BE2C (cell line): ENCODE data around the gene CAMTA1.

ENCODE experiments used
- DNase-seq: peaks from one replicate; pipeline ENCODE4 v3.0.0-alpha.2; 2020
- H3K27me3 ChIP-seq: fragments of 250-450 bp; sonication (Bioruptor Pico); 2 replicates; pipeline ENCODE4 v1.5.1; 2020; ENCODE audit warnings: mild to moderate bottlenecking
- H3K36me3 ChIP-seq: fragments of 250-450 bp; sonication (Bioruptor Pico); 2 replicates; pipeline ENCODE4 v1.5.1; 2020; ENCODE audit warnings: mild to moderate bottlenecking
- H3K4me1 ChIP-seq: fragments of 250-450 bp; sonication (Bioruptor Pico); 2 replicates; pipeline ENCODE4 v1.5.1; 2020
- H3K4me3 ChIP-seq: 2 replicates; pipeline ENCODE4 v1.5.1; 2011; ENCODE audit warnings: low read depth, low read length
- H3K9me3 ChIP-seq: fragments of 250-450 bp; sonication (Bioruptor Pico); 2 replicates; pipeline ENCODE4 v1.5.1; 2020
- TF ChIP-seq, protein P1 (sequence below): IDR thresholded peaks from 2 replicates; pipeline ENCODE4 v1.5.1; 2012; ENCODE audit warnings: mild to moderate bottlenecking, low read depth, low read length

CAMTA1 gene

GRCh38 chr1:6958407-6959030, 173.3 kb downstream of the CAMTA1 start:
- peak; percentile 24 for DNase-seq
- Histone ChIP-seq H3K36me3 (no peaks in the 10 kb centered on the region), H3K27me3 (no peaks in the 10 kb centered on the region), H3K9me3 (no peaks in the 10 kb centered on the region), H3K4me3 (no peak overlapping the region), H3K4me1 (peaks cover 14% of the 10 kb centered on the region)
- TF ChIP-seq, protein P1, sequence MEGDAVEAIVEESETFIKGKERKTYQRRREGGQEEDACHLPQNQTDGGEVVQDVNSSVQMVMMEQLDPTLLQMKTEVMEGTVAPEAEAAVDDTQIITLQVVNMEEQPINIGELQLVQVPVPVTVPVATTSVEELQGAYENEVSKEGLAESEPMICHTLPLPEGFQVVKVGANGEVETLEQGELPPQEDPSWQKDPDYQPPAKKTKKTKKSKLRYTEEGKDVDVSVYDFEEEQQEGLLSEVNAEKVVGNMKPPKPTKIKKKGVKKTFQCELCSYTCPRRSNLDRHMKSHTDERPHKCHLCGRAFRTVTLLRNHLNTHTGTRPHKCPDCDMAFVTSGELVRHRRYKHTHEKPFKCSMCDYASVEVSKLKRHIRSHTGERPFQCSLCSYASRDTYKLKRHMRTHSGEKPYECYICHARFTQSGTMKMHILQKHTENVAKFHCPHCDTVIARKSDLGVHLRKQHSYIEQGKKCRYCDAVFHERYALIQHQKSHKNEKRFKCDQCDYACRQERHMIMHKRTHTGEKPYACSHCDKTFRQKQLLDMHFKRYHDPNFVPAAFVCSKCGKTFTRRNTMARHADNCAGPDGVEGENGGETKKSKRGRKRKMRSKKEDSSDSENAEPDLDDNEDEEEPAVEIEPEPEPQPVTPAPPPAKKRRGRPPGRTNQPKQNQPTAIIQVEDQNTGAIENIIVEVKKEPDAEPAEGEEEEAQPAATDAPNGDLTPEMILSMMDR, result no peak

- H3K4me3 ChIP-seq, result no peak overlapping the region
- no peaks in the 10 kb centered on the region for H3K27me3 ChIP-seq
- no peaks in the 10 kb centered on the region for H3K36me3 ChIP-seq
- DNase-seq, result no peak
- TF ChIP-seq, protein P1, result no peak
- peaks cover 14% of the 10 kb centered on the region for H3K4me1 ChIP-seq
- H3K9me3 ChIP-seq, result no peaks in the 10 kb centered on the region
Measured at GRCh38 chr1:6959491-6959890, 174.2 kb downstream of the CAMTA1 start.

GRCh38 chr1:6960291-6960811, 175.1 kb downstream of the CAMTA1 start:
- Histone ChIP-seq H3K9me3 (no peaks in the 10 kb centered on the region), H3K4me3 (no peak overlapping the region), H3K4me1 (peaks cover 14% of the 10 kb centered on the region), H3K36me3 (no peaks in the 10 kb centered on the region), H3K27me3 (no peaks in the 10 kb centered on the region)
- peak; percentile 59 for DNase-seq
- TF ChIP-seq, protein P1, result no peak

DNA sequence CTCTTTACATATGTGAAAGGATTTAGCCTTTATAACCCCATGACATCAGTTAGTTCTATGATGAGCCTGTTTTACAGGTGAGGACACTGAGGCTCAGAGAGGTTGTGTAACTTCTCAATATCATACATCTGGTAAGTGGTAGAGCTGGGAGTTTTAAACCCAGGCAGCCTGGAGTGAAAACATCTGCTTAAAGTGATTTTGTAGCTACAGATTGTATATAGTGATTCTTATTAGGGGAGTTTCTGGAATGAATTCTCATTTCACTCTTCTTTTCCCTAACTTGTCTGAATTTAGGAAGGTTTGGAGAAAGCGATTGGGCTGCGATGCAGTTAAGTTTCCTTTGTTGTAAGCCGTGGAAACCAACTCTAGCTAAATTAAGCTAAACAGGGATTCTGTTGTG, 175.6 kb downstream of the CAMTA1 start:
- no peak for DNase-seq

GRCh38 chr1:6961289-6961688, 176.0 kb downstream of the CAMTA1 start:
- DNase-seq, result no peak
- Histone ChIP-seq H3K36me3 (no peaks in the 10 kb centered on the region), H3K4me3 (no peak overlapping the region), H3K27me3 (no peaks in the 10 kb centered on the region), H3K4me1 (peaks cover 14% of the 10 kb centered on the region), H3K9me3 (no peaks in the 10 kb centered on the region)
- TF ChIP-seq, protein P1, result no peak

More for the DNA sequence above, 175.6 kb downstream of the CAMTA1 start:
- Histone ChIP-seq H3K4me3 (no peak overlapping the region), H3K4me1 (peaks cover 14% of the 10 kb centered on the region), H3K9me3 (no peaks in the 10 kb centered on the region), H3K36me3 (no peaks in the 10 kb centered on the region), H3K27me3 (no peaks in the 10 kb centered on the region)
- TF ChIP-seq, protein P1, result no peak

DNA sequence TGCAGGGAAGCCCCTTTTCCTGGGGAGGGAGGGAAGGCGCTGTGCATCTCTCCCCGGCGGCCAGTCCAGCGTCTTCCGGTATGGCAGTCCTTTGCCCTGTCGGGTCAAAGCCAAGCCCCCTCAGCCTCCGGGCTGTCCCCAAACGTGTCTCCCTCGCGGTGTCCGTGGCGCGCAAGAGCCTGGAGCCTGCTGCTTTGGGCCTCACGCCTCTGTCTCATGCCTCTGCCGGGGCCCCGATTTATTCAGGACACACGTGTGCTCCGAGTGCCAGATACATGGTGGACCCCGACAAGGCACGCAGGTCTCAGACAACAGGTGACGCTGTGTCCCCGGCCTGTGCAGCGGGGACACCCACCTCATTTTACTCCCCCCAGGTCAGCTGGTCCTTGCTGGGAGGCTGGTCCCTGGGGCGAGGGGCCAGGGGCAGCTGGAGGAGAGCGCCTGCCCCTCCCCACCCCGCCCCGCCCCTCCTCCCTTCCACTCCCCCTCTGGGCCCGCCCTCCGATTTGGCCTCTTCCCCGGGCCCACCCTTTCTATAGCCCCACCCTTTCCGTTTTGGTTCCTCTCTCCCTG, 176.7 kb downstream of the CAMTA1 start:
- Histone ChIP-seq H3K4me3 (no peak overlapping the region), H3K4me1 (peaks cover 14% of the 10 kb centered on the region), H3K36me3 (no peaks in the 10 kb centered on the region), H3K9me3 (no peaks in the 10 kb centered on the region), H3K27me3 (no peaks in the 10 kb centered on the region)
- TF ChIP-seq, protein P1, result no peak
- no peak for DNase-seq
